ENCODE data around the gene CSRP1.

Gene CSRP1

DNA sequence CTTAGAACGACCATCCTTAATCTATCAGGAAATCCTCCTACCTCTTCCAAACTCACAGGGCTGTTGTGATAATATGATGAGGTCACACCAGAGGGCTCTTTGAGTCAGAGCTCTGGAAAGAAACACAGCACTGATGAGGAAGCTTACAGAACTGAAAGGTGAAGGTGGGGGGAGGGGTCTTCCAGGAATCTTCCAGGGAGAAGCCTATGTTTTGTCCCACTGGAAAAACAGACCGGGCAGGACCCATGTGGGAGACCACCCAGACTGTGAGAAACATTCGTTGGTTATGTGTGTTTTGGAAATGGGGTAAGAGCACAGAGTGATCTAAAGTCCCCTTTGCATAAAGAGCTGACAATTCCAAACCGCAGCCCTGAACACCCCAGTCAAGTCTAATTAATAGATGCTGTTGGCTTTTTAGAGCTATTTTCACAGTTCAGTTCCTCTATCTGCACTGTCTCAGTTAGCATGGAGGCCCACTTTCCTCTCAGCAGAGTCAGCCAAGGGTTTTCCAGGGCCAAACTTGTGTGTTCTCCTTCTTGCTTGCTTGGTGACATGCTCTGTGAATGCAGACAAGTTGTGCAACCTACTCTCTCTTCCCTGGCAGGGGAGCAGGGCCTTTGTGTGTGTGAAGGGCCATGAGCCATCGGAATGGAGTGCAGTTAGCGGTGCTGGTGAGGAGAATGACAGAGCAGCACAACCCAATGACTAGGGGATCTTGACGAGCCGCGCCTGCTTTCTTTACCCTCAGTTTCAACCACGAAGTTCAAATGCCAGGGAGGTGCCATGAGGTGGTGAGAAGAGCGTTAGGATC, 50.2 kb downstream of the CSRP1 start:
- DNase-seq (ENCODE audit: low read depth in 2 of 3, low spot score in 2 of 3), result no peak

DNA sequence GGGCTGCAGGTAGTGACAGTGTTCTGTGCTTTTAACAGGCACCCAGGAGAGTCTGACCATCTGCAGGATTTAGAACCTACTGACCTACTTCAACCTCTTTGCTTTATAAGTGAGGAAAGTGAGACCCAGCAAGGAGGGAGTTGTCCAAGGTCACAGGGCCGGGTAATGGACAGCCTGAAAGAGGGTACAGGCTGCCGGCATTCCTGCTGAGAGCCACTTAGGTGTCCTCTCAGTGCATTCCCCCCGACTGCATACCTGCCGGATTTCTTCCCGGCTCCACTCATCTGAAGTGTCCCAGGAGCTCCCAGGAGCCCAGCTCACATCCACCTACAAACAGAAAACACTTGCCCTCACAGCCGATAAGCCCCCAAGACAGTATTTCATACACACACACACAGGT, 51.8 kb downstream of the CSRP1 start:
- DNase-seq (ENCODE audit: low read depth in 2 of 3, low spot score in 2 of 3), result no peak

DNA sequence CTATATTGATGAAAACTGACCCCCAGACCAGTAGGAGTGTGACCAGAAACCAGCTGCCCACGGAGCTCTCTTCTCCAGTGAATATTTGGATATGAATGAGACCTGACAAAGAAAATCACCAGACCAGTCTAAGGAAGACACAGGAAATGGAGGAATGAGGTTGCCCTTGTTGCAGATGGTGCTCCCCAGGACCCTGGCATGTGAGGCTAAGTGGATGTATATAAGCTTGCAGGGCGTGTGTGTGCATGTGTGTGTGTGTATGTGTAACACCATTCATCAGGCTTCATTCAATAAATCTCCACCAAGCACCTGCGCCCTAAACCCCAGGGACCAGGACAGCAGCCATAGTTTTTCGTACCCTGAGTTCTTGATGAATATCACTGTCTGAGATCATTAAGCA, 52.3 kb downstream of the CSRP1 start:
- no peak for DNase-seq (ENCODE audit: low read depth in 2 of 3, low spot score in 2 of 3)

DNA sequence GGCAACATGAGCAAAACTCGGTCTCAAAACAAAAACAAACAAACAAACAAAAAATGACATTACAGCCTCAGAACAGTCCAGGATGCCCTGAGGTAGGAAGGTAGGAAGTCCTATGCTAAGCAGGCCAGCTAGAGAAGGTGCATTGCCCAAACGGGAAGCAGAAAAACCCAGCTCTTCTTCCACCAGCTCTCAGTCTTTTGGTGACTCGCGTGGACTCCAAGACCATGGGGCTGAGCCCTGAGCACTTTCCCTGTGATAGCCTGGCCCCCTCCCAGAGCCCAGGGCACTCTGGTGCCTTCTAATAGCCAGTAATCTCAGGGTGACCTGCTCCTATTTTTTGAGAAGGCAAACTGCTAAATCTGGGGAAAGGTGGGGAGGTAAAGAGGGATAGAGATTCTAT, 54.1 kb downstream of the CSRP1 start:
- DNase-seq (ENCODE audit: low read depth in 2 of 3, low spot score in 2 of 3), result no peak

DNA sequence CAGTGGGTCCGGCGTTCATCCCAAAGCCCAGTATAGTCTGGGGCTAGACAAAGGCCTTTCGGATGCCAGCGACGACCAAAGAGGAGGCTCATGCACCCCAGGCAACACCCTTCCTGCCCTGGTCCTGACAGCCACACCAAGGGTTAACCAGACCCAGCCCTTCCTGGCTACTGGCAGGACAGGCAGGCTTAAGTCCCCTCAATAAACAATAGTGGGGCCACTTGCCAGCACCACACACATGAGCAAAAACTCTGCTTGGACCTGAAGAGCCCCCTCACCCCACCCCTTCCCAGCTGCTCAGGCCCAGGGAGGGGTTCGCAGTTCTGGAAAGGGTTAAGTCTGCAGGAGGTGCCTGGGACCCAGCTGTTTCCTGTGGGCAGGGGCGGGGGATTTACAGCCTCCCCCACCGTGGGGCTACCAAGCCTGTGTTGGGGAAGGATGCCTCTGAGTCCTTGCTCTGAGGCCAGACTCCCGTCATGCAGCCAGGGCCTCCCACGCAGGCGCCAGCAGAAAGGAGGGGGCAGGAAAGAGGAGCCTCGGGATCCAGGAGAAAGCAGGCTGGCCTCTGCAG, 56.1 kb downstream of the CSRP1 start:
- DNase-seq (ENCODE audit: low read depth in 2 of 3, low spot score in 2 of 3), result no peak

DNA sequence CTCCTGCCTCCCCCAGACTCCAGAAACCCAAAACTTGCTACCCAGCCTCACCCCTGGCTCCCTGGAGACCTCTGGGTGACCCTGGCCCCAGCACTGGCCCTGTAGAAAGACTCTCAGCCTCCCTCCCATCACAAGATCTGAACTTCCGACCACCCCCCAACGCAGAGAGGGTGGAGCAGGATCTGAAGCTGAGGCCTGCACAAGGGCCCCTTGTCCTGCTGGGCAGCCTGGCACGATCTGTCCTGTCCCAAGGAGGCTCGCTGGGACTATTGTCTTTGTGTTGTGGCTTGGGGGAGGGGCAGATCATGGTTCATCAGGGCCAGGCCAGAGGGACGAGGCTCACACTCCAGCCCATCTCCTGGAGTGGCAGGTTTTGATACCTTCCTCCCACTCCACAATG, 57.9 kb downstream of the CSRP1 start:
- no peak for DNase-seq (ENCODE audit: low read depth in 2 of 3, low spot score in 2 of 3)

DNA sequence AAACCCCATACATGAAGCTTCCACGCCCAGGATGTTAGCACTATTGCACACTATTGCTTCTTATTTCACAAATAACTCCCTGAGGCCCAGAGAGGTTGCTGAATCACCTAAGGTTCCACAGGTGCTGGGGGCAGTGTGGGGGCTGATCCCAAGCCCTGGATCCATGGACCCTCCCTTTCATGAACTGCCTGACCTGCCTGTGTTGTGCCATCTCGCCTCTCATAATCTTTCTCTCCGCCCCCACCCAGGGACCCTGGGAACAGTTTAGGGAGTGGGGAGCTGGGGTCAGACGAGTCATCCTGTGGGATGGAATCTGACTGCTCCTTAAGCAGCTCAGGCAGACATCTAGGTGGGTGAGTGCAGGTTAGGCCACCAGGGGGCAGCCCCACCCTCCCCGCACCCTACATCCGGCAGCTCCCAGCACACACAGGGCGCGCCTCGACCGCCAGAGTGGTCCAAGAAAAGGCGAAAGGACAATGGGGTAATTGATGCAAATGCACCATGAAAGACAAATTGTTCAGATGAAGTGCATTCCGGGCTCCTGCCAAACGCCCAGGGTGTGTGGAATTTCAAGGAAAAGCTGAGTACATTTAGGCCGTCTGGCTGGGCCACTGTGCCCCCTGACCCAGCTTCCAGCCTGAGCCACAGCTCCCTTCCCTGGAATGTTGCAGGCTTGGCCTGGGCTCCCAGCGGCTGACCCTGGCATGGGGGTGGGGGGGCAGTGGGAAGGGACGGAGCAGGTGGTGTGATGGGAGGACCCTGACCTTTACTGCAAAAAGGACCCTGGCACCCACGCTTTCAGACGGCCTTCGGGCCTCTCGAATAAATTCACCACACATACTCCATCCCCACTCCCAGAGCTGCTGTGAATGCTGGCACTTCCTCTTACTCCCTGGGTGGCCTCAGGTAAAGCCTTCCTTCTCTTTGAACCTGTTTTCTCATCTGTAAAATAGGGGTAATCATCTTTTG, 58.7 kb downstream of the CSRP1 start:
- DNase-seq (ENCODE audit: low read depth in 2 of 3, low spot score in 2 of 3), result peak in 1 of 3 experiments; percentile 36

DNA sequence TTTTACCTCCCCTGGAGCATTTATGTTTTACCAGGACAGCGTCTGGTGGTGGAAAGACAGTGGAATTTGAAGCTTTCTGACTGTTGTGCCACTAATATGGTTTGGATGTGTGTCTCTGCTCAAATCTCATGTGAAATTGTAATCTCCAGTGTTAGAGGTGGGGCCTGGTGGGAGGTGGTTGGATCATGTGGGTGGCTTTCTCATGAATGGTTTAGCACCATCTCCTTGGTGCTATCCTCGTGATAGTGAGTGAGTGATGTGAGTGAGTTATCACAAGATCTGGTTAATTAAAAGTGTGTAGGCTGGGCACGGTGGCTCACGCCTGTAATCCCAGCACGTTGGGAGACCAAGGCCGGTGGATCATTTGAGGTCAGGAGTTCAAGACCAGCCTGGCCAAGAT, 61.6 kb downstream of the CSRP1 start:
- no peak for DNase-seq (ENCODE audit: low read depth in 2 of 3, low spot score in 2 of 3)

DNA sequence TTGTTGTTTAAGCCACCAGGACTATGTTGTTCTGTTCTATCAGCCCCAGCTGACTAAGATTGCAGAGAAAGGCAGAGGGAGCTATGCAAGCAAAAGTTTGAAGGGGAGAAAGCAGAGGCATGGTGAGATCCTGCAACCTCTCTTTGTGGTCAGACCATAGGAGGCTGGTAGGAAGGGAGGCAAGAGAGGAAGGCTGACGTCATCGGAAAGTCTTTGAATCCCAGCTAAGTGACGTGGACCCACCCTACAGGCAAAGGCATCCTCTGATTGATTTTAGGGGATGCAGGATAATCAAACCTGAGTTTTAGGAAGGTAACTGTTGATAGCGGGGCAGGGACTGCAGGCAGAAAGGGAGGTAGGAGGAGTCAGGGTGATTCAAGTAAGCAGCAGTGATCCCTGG, 62.1 kb downstream of the CSRP1 start:
- DNase-seq (ENCODE audit: low read depth in 2 of 3, low spot score in 2 of 3), result no peak

DNA sequence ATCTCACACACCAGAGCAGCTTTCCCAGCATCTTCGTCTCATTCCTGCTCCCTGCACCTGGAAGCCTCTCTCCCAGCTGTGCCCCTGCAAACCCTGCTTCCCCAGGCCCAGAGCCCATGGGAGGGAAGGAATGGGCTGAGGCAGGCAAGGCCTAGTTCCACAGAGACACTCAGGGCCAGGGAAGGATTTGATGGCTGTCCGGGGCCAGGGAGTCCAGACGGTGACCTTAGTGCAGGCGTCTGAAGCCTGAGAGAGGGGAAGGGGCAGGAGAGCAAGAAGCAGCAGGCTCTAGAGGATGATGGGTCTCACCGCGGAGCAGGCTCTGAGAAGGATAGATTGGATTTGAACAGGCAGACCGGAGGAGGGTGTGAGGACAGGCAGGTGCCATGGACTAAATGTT, 63.2 kb downstream of the CSRP1 start:
- DNase-seq (ENCODE audit: low read depth in 2 of 3, low spot score in 2 of 3), result no peak

DNA sequence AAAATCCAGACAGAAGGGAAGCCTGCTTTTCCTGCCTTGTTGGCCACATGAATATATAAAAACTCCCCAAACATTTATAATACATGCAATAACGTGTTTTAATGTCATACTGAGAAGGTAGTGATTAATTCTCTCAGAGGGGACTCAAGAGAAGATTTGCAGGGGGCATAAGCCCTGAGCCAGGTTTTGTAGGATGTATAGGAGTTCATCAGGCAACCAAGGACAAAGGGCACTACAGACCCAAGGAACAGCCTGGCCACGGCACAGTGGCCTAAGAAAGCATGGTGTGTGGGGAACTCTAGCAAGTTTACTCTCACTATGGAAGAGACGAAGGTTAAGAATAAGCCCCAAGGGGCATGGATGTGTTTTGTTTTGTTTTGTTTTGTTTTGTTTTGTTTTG, 70.0 kb downstream of the CSRP1 start:
- no peak for DNase-seq (ENCODE audit: low read depth in 2 of 3, low spot score in 2 of 3)

DNA sequence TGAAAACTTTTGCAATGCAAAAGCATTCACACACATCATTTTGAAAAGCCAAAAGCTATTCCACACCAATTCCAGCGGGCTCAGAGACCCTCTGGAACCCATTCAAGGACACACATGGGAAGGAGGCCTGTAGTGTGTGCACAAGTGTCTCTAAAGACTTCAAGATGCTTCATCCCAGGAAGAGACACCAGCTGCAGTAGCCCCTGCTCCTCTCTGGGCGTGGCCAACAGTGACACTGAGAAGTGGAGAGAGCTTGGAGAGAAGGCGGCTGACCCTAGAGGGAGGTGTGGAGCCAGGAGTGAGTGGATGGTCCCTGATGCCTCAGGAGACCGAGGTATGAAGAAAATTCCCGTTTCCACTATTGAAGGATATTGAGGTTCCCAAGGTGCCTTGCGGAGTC, 70.5 kb downstream of the CSRP1 start:
- no peak for DNase-seq (ENCODE audit: low read depth in 2 of 3, low spot score in 2 of 3)

DNA sequence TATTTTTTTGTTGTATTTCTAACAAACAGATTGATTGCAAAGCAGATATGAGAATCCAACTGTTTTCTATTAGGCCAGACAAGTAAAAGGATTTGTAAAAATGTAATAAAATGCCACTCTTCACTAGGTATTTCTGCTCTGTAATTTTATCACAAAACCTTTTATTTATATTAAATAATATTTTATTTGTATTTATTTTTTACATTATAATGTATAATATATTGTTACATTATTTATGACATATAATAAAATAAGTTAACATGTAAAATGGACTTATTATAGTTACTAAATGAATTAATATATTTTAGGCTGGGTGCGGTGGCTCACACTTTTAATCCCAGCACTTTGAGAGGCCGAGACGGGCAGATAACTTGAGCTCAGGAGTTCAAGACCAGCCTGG, 72.7 kb downstream of the CSRP1 start:
- DNase-seq (ENCODE audit: low read depth in 2 of 3, low spot score in 2 of 3), result no peak

DNA sequence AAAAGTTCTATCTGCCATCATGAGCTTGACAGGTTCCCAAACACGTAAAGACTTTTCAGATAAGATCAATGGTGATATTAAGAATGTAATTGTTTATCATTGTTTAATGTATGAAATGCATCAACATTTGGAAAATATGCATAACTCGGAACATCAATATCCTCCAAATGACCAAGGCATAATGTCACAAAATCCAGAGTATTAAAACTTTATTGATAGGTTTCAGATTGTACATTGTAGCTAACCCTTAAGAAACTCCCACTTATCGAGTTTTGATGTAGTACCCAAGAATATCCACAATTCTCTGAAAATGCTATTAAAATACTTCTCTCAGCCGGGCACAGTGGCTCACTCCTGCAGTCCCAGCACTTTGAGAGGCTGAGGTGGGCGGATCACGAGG, 73.3 kb downstream of the CSRP1 start:
- DNase-seq (ENCODE audit: low read depth in 2 of 3, low spot score in 2 of 3), result no peak

Measured in activated CD8-positive, alpha-beta memory T cell treated with anti-CD3 and anti-CD28 coated beads for 48 hours (primary cell).